ENCODE data around the gene STIM1. TPM values are rescaled to one million over a fixed set of nuclear protein-coding genes. Genes with fewer than 3 reads are reported as not detected.
"Not testable (repeated sequence)": the region's sequence is repeated elsewhere in the genome, so short reads cannot be mapped to it uniquely, and the experiment has no call there.

STIM1 gene
- total RNA-seq, 3 donors from 2014 or later = 56.1 to 74.8 (median 72.5) TPM

GRCh38 chr11:3891751-3892150 is 36.3 kb downstream of the STIM1 start:
- Histone ChIP-seq H3K4me3 (no peak overlapping the region), H3K9me3 (no peaks in the 10 kb centered on the region), H3K36me3 (ENCODE audit: low read depth) (no peaks in the 10 kb centered on the region), H3K4me1 (ENCODE audit: low read depth) (peaks cover 17% of the 10 kb centered on the region)
- intact Hi-C loops (cut with DNase I, micrococcal nuclease) = no loop called here
- DNase-seq (no peak), ATAC-seq (no peak)
- no peak for TF ChIP-seq CTCF (IDR thresholded peaks at IDR 0.05)

- Histone ChIP-seq H3K4me3 (no peak overlapping the region), H3K9me3 (no peaks in the 10 kb centered on the region), H3K36me3 (ENCODE audit: low read depth) (no peaks in the 10 kb centered on the region), H3K4me1 (ENCODE audit: low read depth) (peaks cover 17% of the 10 kb centered on the region)
- no peak for ATAC-seq
- DNase-seq = no peak
- no peak for TF ChIP-seq CTCF (IDR thresholded peaks at IDR 0.05)
- intact Hi-C loops (cut with DNase I, micrococcal nuclease) = no loop called here
Measured at GRCh38 chr11:3892156-3892555, 36.7 kb downstream of the STIM1 start.

GRCh38 chr11:3893311-3893710 is 37.8 kb downstream of the STIM1 start:
- ATAC-seq (no peak), DNase-seq (no peak)
- no peak for TF ChIP-seq CTCF (IDR thresholded peaks at IDR 0.05)
- intact Hi-C loops (cut with DNase I, micrococcal nuclease) = no loop called here
- H3K36me3 ChIP-seq (ENCODE audit: low read depth) = no peaks in the 10 kb centered on the region
- peaks cover 17% of the 10 kb centered on the region for H3K4me1 ChIP-seq (ENCODE audit: low read depth)
- H3K4me3 ChIP-seq = no peak overlapping the region
- H3K9me3 ChIP-seq = no peaks in the 10 kb centered on the region

GRCh38 chr11:3894128-3894731 is 38.8 kb downstream of the STIM1 start:
- intact Hi-C loops (cut with DNase I, micrococcal nuclease) = no loop called here
- DNase-seq = peak in 1 of 3 donors; percentile 72
- peaks cover 17% of the 10 kb centered on the region for H3K4me1 ChIP-seq (ENCODE audit: low read depth)
- H3K9me3 ChIP-seq = no peaks in the 10 kb centered on the region
- no peak overlapping the region for H3K4me3 ChIP-seq
- no peaks in the 10 kb centered on the region for H3K36me3 ChIP-seq (ENCODE audit: low read depth)
- peak; percentile 80 for ATAC-seq
- no peak for TF ChIP-seq CTCF (IDR thresholded peaks at IDR 0.05)

- Histone ChIP-seq H3K36me3 (ENCODE audit: low read depth) (no peaks in the 10 kb centered on the region), H3K4me1 (ENCODE audit: low read depth) (peaks cover 17% of the 10 kb centered on the region), H3K4me3 (no peak overlapping the region), H3K9me3 (no peaks in the 10 kb centered on the region)
- ATAC-seq = no peak
- intact Hi-C loops (cut with DNase I, micrococcal nuclease) = no loop called here
- DNase-seq = no peak
- no peak for TF ChIP-seq CTCF (IDR thresholded peaks at IDR 0.05)
Measured at GRCh38 chr11:3896644-3897043, 41.2 kb downstream of the STIM1 start.

- not testable (repeated sequence) for H3K36me3 ChIP-seq (ENCODE audit: low read depth)
- H3K4me1 ChIP-seq (ENCODE audit: low read depth) = peaks cover 30% of the 10 kb centered on the region
Measured at GRCh38 chr11:3900230-3900629, 44.8 kb downstream of the STIM1 start.

More at GRCh38 chr11:3900230-3900629, 44.8 kb downstream of the STIM1 start:
- DNase-seq; H3K9me3 ChIP-seq; ATAC-seq; intact Hi-C loops (cut with DNase I, micrococcal nuclease); H3K4me3 ChIP-seq: not testable (repeated sequence)

Data from mucosa of descending colon (tissue), 3 donors.